Epithelial cell of proximal tubule (primary cell): Measurements from ENCODE around the gene NSMF. TPM values are rescaled to one million over a fixed set of nuclear protein-coding genes. Genes with fewer than 3 reads are reported as not detected.
A peak's percentile ranks its signal among the peaks of the same experiment; 100 is the strongest.
"Not testable (repeated sequence)": the region's sequence is repeated elsewhere in the genome, so short reads cannot be mapped to it uniquely, and the experiment has no call there.

Experiments
- DNase-seq: peaks from one replicate; pipeline ENCODE4 v3.0.0-alpha.2; 2011; ENCODE audit warnings: low read depth
- H3K4me3 ChIP-seq: 2 replicates; pipeline ENCODE4 v1.5.1; 2011; ENCODE audit warnings: low read depth, mild to moderate bottlenecking, low read length
- total RNA-seq: library from RNA; depleted of rRNA; stranded (reverse); fragments of >200 nt; gene quantifications from 2 replicates; pipeline ENCODE4 v1.2.3, GENCODE V29; 2015
- TF ChIP-seq, protein P1 (sequence below): conservative IDR thresholded peaks from 2 replicates; pipeline ENCODE4 v1.5.1; 2012; ENCODE audit warnings: low read depth, mild to moderate bottlenecking, low read length

NSMF gene
- total RNA-seq, 1 donor from 2014 or later = 62.7 TPM

DNA sequence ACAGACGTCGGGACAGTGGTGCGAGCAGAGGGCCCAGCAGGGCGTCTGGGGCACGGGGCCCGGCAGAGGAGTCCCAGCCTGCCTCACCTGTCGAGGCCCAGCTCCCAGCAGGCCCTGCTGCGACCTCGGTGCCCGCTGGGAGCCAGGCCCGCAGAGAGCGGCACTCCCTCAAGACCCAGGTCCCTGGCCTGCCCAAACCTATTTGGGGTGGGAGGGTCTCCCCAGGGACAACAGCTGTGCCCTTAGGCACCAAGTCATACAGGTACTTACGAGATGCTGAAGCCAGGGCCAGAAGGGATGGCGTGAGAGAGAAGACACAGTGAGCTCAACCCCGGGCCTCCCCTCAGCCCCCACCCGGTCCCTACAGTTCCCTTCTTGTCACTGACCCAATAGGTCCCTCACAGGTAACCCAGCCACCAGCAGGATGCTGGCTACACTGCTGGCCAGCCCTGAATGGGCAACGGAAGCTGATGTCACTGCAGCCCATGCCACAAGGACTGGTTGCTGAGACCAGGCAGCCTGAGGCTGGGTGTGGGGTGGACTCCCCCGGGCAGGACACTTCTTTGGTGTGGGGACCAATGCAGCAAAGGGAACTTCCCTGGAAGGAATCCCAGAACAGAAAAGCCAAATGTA lies 3.7 kb downstream of the NSMF start:
- DNase-seq = no peak
- TF ChIP-seq, protein P1, sequence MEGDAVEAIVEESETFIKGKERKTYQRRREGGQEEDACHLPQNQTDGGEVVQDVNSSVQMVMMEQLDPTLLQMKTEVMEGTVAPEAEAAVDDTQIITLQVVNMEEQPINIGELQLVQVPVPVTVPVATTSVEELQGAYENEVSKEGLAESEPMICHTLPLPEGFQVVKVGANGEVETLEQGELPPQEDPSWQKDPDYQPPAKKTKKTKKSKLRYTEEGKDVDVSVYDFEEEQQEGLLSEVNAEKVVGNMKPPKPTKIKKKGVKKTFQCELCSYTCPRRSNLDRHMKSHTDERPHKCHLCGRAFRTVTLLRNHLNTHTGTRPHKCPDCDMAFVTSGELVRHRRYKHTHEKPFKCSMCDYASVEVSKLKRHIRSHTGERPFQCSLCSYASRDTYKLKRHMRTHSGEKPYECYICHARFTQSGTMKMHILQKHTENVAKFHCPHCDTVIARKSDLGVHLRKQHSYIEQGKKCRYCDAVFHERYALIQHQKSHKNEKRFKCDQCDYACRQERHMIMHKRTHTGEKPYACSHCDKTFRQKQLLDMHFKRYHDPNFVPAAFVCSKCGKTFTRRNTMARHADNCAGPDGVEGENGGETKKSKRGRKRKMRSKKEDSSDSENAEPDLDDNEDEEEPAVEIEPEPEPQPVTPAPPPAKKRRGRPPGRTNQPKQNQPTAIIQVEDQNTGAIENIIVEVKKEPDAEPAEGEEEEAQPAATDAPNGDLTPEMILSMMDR = no peak
- H3K4me3 ChIP-seq = no peak overlapping the region

GRCh38 chr9:137454597-137455358 lies 4.4 kb downstream of the NSMF start:
- no peak for DNase-seq
- TF ChIP-seq, protein P1 = no peak
- H3K4me3 ChIP-seq = peak overlapping the region; percentile 40

- DNase-seq = no peak
- TF ChIP-seq, protein P1 = no peak
- H3K4me3 ChIP-seq = peak overlapping the region; percentile 40
These were observed 5.0 kb downstream of the NSMF start for GRCh38 chr9:137454145-137454596.

DNA sequence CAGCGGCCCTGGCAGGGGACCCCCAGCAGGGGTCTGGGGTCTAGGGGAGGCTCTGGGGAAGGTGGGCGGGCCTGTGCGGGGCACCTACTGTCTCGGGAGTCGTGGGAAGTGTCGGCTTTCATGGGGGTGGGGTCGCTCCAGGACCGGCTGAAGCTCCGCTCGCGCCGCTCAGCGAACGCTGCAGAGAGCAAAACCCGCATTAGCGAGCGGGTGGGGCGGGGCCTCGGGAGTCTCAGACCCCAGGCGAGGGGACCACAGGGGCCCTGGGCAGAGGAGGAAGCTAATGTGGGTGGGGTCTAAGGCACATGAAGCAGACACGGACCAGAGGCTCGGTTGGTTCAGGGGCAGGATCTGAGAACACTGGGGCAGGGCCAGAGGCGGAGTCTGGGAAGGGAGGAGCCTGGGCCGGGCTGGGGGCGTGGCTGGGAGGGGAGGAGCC lies 5.5 kb downstream of the NSMF start:
- TF ChIP-seq, protein P1 = no peak
- no peak overlapping the region for H3K4me3 ChIP-seq

GRCh38 chr9:137452761-137453642 lies 6.1 kb downstream of the NSMF start:
- TF ChIP-seq, protein P1 = no peak
- no peak overlapping the region for H3K4me3 ChIP-seq
- DNase-seq = no peak

More for the DNA sequence above, 5.5 kb downstream of the NSMF start:
- DNase-seq = no peak

DNA sequence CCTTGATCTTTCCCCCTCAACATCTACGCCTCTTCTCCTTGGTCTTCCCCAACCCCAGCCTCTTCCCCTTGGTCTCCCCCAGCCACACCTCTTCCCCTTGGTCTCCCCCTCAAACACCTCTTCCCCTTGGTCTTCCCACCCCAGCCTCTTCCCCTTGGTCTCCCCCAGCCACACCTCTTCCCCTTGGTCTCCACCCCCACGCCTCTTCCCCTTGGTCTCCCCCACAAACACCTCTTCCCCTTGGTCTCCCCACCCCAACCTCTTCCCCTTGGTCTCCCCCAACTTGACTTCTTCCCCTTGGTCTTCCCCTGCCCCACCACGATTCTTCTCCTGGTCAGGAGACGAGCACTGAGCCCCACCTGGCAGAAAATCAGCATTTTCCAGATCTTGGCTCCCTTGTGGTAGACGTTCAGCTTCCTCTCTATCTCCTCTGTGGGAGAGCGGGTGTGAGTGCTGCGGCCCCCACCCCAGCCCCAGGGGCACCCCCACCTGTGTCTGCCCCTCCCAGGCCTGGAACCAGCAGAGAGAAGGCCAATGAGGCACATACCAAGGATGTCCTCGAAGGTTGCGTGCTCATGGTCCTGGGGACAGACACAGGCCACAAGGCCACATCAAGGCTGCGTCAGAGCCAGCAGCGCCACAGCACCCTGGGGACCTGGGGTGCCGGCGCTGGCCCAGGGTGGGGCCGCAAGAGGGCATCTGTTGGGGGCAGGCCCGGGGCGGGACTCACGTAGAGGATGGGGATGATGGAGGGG lies 7.0 kb downstream of the NSMF start:
- no peak for DNase-seq
- no peak overlapping the region for H3K4me3 ChIP-seq
- TF ChIP-seq, protein P1 = no peak

DNA sequence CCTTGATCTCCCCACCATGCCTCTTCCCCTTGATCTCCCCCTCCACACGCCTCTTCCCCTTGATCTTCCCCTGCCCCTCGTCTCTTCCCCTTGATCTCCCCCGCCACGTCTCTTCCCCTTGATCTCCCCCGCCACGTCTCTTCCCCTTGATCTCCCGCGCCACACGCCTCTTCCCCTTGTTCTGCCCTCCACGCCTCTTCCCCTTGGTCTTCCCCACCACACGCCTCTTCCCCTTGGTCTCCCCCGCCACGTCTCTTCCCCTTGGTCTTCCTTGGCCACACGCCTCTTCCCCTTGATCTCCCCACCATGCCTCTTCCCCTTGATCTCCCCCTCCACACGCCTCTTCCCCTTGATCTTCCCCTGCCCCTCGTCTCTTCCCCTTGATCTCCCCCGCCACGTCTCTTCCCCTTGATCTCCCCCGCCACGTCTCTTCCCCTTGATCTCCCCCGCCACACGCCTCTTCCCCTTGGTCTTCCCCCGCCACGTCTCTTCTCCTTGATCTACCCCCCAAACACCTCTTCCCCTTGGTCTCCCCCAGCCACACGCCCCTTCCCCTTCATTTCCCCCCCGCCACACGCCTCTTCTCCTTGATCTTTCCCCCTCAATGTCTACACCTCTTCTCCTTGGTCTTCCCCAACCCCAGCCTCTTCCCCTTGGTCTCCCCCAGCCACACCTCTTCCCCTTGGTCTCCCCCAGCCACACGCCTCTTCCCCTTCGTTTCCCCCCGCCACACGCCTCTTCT lies 7.7 kb downstream of the NSMF start:
- H3K4me3 ChIP-seq, DNase-seq: not testable (repeated sequence)

- not testable (repeated sequence) for DNase-seq, H3K4me3 ChIP-seq
These were observed 8.5 kb downstream of the NSMF start for GRCh38 chr9:137450539-137451222.
